Glutamatergic neuron (in vitro differentiated cells): ENCODE measurements around the gene NR0B2. TPM values are rescaled to one million over a fixed set of nuclear protein-coding genes. Genes with fewer than 3 reads are reported as not detected.

ENCODE experiments used
- DNase-seq: peaks from one replicate; pipeline ENCODE4 v3.0.0; 2022
- H3K27ac Mint-ChIP-seq: one replicate; pipeline ENCODE4 v1.8.0; 2020; ENCODE audit warnings: mild to moderate bottlenecking, mixed read lengths, inconsistent platforms; ENCODE audit not compliant: unreplicated experiment
- H3K27me3 Mint-ChIP-seq: one replicate; pipeline ENCODE4 v1.8.0; 2020; ENCODE audit warnings: mild to moderate bottlenecking, moderate library complexity, mixed read lengths, inconsistent platforms; ENCODE audit not compliant: unreplicated experiment
- H3K36me3 Mint-ChIP-seq: one replicate; pipeline ENCODE4 v1.8.0; 2020; ENCODE audit warnings: mild to moderate bottlenecking, mixed read lengths, inconsistent platforms; ENCODE audit not compliant: unreplicated experiment
- H3K4me1 Mint-ChIP-seq: one replicate; pipeline ENCODE4 v1.8.0; 2020; ENCODE audit warnings: mild to moderate bottlenecking, low read depth, mixed read lengths, inconsistent platforms; ENCODE audit not compliant: unreplicated experiment
- H3K4me3 Mint-ChIP-seq: one replicate; pipeline ENCODE4 v1.8.0; 2020; ENCODE audit warnings: mild to moderate bottlenecking, mixed read lengths, inconsistent platforms; ENCODE audit not compliant: unreplicated experiment
- H3K9me3 Mint-ChIP-seq: one replicate; pipeline ENCODE4 v1.8.0; 2020; ENCODE audit warnings: mild to moderate bottlenecking, moderate library complexity, mixed read lengths, inconsistent platforms; ENCODE audit not compliant: unreplicated experiment
- CTCF ChIP-seq: fragments of 200-600 bp; sonication (generic); IDR thresholded peaks from one replicate; pipeline ENCODE4 v1.5.0; 2021; ENCODE audit not compliant: partially characterized antibody, unreplicated experiment
- total RNA-seq: library from RNA; stranded (reverse); fragmentation: NEBNext Ultra II Directional; extraction: Animal tissue kit (Norgen Biotek cat#: 25700); gene quantifications from one replicate; pipeline ENCODE4 v1.2.1, GENCODE V29; 2021; ENCODE audit not compliant: unreplicated experiment

NR0B2 gene
- total RNA-seq, 1 donor from 2014 or later, result not detected

- Mint-ChIP-seq H3K9me3 (peaks cover 3% of the 10 kb centered on the region), H3K4me1 (peaks cover 4% of the 10 kb centered on the region), H3K27me3 (peaks cover 3% of the 10 kb centered on the region), H3K36me3 (no peaks in the 10 kb centered on the region), H3K27ac (no peak overlapping the region), H3K4me3 (peak overlapping the region; percentile 90)
- TF ChIP-seq CTCF, result no peak
- DNase-seq, result no peak
Observed at GRCh38 chr1:26922901-26923300, 9.1 kb upstream of the NR0B2 start.

GRCh38 chr1:26922431-26922729 is 8.6 kb upstream of the NR0B2 start:
- DNase-seq, result no peak
- peaks cover 3% of the 10 kb centered on the region for H3K27me3 Mint-ChIP-seq

GRCh38 chr1:26921540-26922430 is 8.0 kb upstream of the NR0B2 start, which contains the start of gene NUDC:
NUDC (plus strand) TSS chr1:26921743; CDS start chr1:26921849, 106 bp downstream.
- Mint-ChIP-seq H3K4me1 (peaks cover 4% of the 10 kb centered on the region), H3K9me3 (peaks cover 3% of the 10 kb centered on the region), H3K4me3 (peak within 1 kb of the TSS; percentile 90), H3K27ac (peak within 1 kb of the TSS; percentile 64), H3K27me3 (peaks cover 3% of the 10 kb centered on the region), H3K36me3 (no peaks in the 10 kb centered on the region)
- TF ChIP-seq CTCF, result no peak
- DNase-seq, result peak; percentile 96

More at GRCh38 chr1:26922431-26922729, 8.6 kb upstream of the NR0B2 start:
- no peak for TF ChIP-seq CTCF
- Mint-ChIP-seq H3K27ac (no peak overlapping the region), H3K9me3 (peaks cover 3% of the 10 kb centered on the region), H3K4me3 (peak overlapping the region; percentile 90), H3K4me1 (peaks cover 4% of the 10 kb centered on the region), H3K36me3 (no peaks in the 10 kb centered on the region)

GRCh38 chr1:26921126-26921539 is 7.4 kb upstream of the NR0B2 start:
- Mint-ChIP-seq H3K4me1 (peaks cover 4% of the 10 kb centered on the region), H3K4me3 (peak overlapping the region; percentile 90), H3K27me3 (peaks cover 3% of the 10 kb centered on the region), H3K9me3 (peaks cover 3% of the 10 kb centered on the region), H3K27ac (peak overlapping the region; percentile 64), H3K36me3 (no peaks in the 10 kb centered on the region)
- no peak for DNase-seq
- no peak for TF ChIP-seq CTCF

GRCh38 chr1:26915204-26915842 is 1.5 kb upstream of the NR0B2 start:
- H3K36me3 Mint-ChIP-seq, result no peaks in the 10 kb centered on the region
- peaks cover 4% of the 10 kb centered on the region for H3K4me1 Mint-ChIP-seq
- TF ChIP-seq CTCF, result no peak
- no peak overlapping the region for H3K4me3 Mint-ChIP-seq
- no peaks in the 10 kb centered on the region for H3K27me3 Mint-ChIP-seq
- H3K27ac Mint-ChIP-seq, result no peak overlapping the region
- DNase-seq, result no peak
- no peaks in the 10 kb centered on the region for H3K9me3 Mint-ChIP-seq
